PC-3 (cell line): ENCODE data around the gene IZUMO4. TPM values are rescaled to one million over a fixed set of nuclear protein-coding genes. Genes with fewer than 3 reads are reported as not detected.

Experiments
- ATAC-seq: fragments of 200-7000 bp; cut with Tn5 transposase; 2 replicates; pipeline ENCODE4 v1.9.1; 2020; ENCODE audit warnings: mild to moderate bottlenecking, moderate library complexity
- BruUV-seq: library from RNA; stranded (reverse); fragments of 400-500 nt; replicated peaks from 2 replicates; lab custom pipeline; 2021; lab: Mats Ljungman, UMichigan
- CTCF ChIA-PET: fragments of 300-600 bp; sonication (Branson Sonifier 250); formaldehyde crosslinking; loops from one replicate; lab custom pipeline; 2022; ENCODE audit warnings: antibody characterized with exemption; lab: Charles Lee
- POLR2A ChIA-PET: fragments of 300-600 bp; sonication (Branson Sonifier 250); formaldehyde crosslinking; loops from one replicate; lab custom pipeline; 2022; ENCODE audit warnings: antibody characterized with exemption; ENCODE audit not compliant: unreplicated experiment; lab: Charles Lee
- DNase-seq: peaks from one replicate; pipeline ENCODE4 v3.0.0-alpha.2; 2015
- H2AFZ ChIP-seq: fragments of 300-600 bp; sonication (generic); 2 replicates; pipeline ENCODE4 v1.6.0; 2016; ENCODE audit warnings: antibody characterized with exemption, low read length
- H3F3A ChIP-seq: fragments of 300-600 bp; sonication (generic); one replicate; pipeline ENCODE4 v1.6.0; 2017; ENCODE audit warnings: antibody characterized with exemption, low read length, control low read depth, mild to moderate bottlenecking; ENCODE audit not compliant: unreplicated experiment
- H3K27ac ChIP-seq: fragments of 300-600 bp; sonication (generic); 2 replicates; pipeline ENCODE4 v1.5.1; 2016; ENCODE audit warnings: mild to moderate bottlenecking, low read length
- H3K27me3 ChIP-seq: fragments of 300-600 bp; sonication (generic); 2 replicates; pipeline ENCODE4 v1.6.1; 2016; ENCODE audit warnings: low read length, mixed read lengths
- H3K36me3 ChIP-seq: fragments of 300-600 bp; sonication (generic); 2 replicates; pipeline ENCODE4 v1.6.1; 2016; ENCODE audit warnings: low read depth, mixed run types, low read length, mixed read lengths
- H3K4me1 ChIP-seq: fragments of 300-600 bp; sonication (generic); 2 replicates; pipeline ENCODE4 v1.5.1; 2016; ENCODE audit warnings: low read length; ENCODE audit not compliant: insufficient read depth
- H3K4me2 ChIP-seq: fragments of 300-600 bp; sonication (generic); 2 replicates; pipeline ENCODE4 v1.6.0; 2016; ENCODE audit warnings: low read length
- H3K4me3 ChIP-seq: fragments of 300-600 bp; sonication (generic); 2 replicates; pipeline ENCODE4 v1.5.1; 2016; ENCODE audit warnings: mild to moderate bottlenecking, low read length, mixed read lengths
- H3K79me2 ChIP-seq: fragments of 300-600 bp; sonication (generic); 2 replicates; pipeline ENCODE4 v1.6.1; 2017; ENCODE audit warnings: low read length, mixed read lengths
- H3K9ac ChIP-seq: fragments of 300-600 bp; sonication (generic); 2 replicates; pipeline ENCODE4 v1.6.0; 2016; ENCODE audit warnings: mild to moderate bottlenecking, low read length
- H3K9me2 ChIP-seq: fragments of 300-600 bp; sonication (generic); replicated peaks from 2 replicates; pipeline ENCODE4 v1.6.1; 2016; ENCODE audit warnings: mixed run types, low read length, mixed read lengths
- H3K9me3 ChIP-seq: fragments of 300-600 bp; sonication (generic); 2 replicates; pipeline ENCODE4 v1.6.1; 2016; ENCODE audit warnings: low read length, mixed read lengths
- H4K20me1 ChIP-seq: fragments of 300-600 bp; sonication (generic); 2 replicates; pipeline ENCODE4 v1.6.1; 2016; ENCODE audit warnings: low read length, mixed read lengths
- EZH2 ChIP-seq: fragments of 300-600 bp; sonication (generic); IDR thresholded peaks from one replicate; pipeline ENCODE4 v1.6.1; 2017; ENCODE audit warnings: antibody characterized with exemption, mild to moderate bottlenecking, low read length; ENCODE audit not compliant: unreplicated experiment
- EZH2phosphoT487 ChIP-seq: fragments of 300-600 bp; sonication (generic); IDR thresholded peaks from 2 replicates; pipeline ENCODE4 v1.6.1; 2018; ENCODE audit warnings: mild to moderate bottlenecking, antibody characterized with exemption, low read length, borderline replicate concordance
- intact Hi-C: fragments of 100-400 bp; cut with micrococcal nuclease; formaldehyde crosslinking; loops from 2 replicates; pipeline ENCODE4 v1.9.0; 2023
- total RNA-seq: library from RNA; depleted of rRNA; stranded (reverse); fragments of >200 nt; gene quantifications from 2 replicates; pipeline ENCODE4 v1.2.3, GENCODE V29; 2014; rRNA removed
- TF ChIP-seq, protein P1 (sequence below): fragments of 300-600 bp; sonication (generic); conservative IDR thresholded peaks from 2 replicates; pipeline ENCODE4 v1.5.1; 2017; ENCODE audit warnings: antibody characterized with exemption, low read depth, mild to moderate bottlenecking, low read length

Gene IZUMO4
- total RNA-seq, 1 experiment from 2014 or later, result 3.6 TPM

- no peak for DNase-seq
- TF ChIP-seq, protein P1, sequence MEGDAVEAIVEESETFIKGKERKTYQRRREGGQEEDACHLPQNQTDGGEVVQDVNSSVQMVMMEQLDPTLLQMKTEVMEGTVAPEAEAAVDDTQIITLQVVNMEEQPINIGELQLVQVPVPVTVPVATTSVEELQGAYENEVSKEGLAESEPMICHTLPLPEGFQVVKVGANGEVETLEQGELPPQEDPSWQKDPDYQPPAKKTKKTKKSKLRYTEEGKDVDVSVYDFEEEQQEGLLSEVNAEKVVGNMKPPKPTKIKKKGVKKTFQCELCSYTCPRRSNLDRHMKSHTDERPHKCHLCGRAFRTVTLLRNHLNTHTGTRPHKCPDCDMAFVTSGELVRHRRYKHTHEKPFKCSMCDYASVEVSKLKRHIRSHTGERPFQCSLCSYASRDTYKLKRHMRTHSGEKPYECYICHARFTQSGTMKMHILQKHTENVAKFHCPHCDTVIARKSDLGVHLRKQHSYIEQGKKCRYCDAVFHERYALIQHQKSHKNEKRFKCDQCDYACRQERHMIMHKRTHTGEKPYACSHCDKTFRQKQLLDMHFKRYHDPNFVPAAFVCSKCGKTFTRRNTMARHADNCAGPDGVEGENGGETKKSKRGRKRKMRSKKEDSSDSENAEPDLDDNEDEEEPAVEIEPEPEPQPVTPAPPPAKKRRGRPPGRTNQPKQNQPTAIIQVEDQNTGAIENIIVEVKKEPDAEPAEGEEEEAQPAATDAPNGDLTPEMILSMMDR, result no peak
- TF ChIP-seq EZH2phosphoT487 (no peak), EZH2 (no peak)
- H3K4me3 ChIP-seq, result no peak overlapping the region
- ATAC-seq, result no peak
- H3K36me3 ChIP-seq, result no peaks in the 10 kb centered on the region
- peaks cover 76% of the 10 kb centered on the region for H3K79me2 ChIP-seq
- no peak overlapping the region for H3K9ac ChIP-seq
- H2AFZ ChIP-seq, result no peak overlapping the region
- H3K27me3 ChIP-seq, result no peaks in the 10 kb centered on the region
- H3K4me1 ChIP-seq, result peaks cover 13% of the 10 kb centered on the region
- intact Hi-C loops, result no loop called here
- ChIA-PET CTCF (no interaction called here), POLR2A (no interaction called here)
- H3K4me2 ChIP-seq, result peak overlapping the region; percentile 28; the same call in 1 of the 2 replicates
- no peaks in the 10 kb centered on the region for H3K9me3 ChIP-seq
- no peaks in the 10 kb centered on the region for H3F3A ChIP-seq
- H4K20me1 ChIP-seq, result 0 out of 2 replicates have a peak, but pooled peaks cover 4% of the 10 kb centered on the region
- H3K9me2 ChIP-seq, result no peaks in the 10 kb centered on the region
- no peak overlapping the region for H3K27ac ChIP-seq
- no TSS peak for BruUV-seq
Measured at GRCh38 chr19:2148482-2149135, 51.9 kb downstream of the IZUMO4 start.

Other genes with a start within 250 kb of the IZUMO4 start
- gene REXO1, start 248.4 kb upstream of the IZUMO4 start, total RNA-seq, result 21.4 and 24.3 TPM in 2 replicates
- gene KLF16, start 233.3 kb upstream of the IZUMO4 start, total RNA-seq, result 15.1 and 20.9 TPM in 2 replicates
- gene ABHD17A, start 211.4 kb upstream of the IZUMO4 start, total RNA-seq, result 101 and 102 TPM in 2 replicates
- gene ADAT3, start 191.5 kb upstream of the IZUMO4 start, total RNA-seq, result 8.4 and 10.3 TPM in 2 replicates
- gene SCAMP4, start 191.5 kb upstream of the IZUMO4 start, total RNA-seq, result 61.5 and 73.7 TPM in 2 replicates
- 83.6 and 106 TPM in 2 replicates for gene CSNK1G2, start 155.7 kb upstream of the IZUMO4 start, total RNA-seq
- gene BTBD2, start 81.2 kb upstream of the IZUMO4 start, total RNA-seq, result 72.0 and 94.0 TPM in 2 replicates
- 95.4 and 96.8 TPM in 2 replicates for gene MKNK2, start 45.7 kb upstream of the IZUMO4 start, total RNA-seq
- 15.1 and 24.8 TPM in 2 replicates for gene MOB3A, start 589 bp upstream of the IZUMO4 start, total RNA-seq
- gene AP3D1, start 54.7 kb downstream of the IZUMO4 start, total RNA-seq, result 103 and 142 TPM in 2 replicates
- gene DOT1L, start 67.0 kb downstream of the IZUMO4 start, total RNA-seq, result 11.4 and 19.7 TPM in 2 replicates
- 94.8 and 108 TPM in 2 replicates for gene PLEKHJ1, start 139.4 kb downstream of the IZUMO4 start, total RNA-seq
- gene SF3A2, start 139.9 kb downstream of the IZUMO4 start, total RNA-seq, result 33.8 and 55.5 TPM in 2 replicates
- 6.0 and 7.7 TPM in 2 replicates for gene AMH, start 152.4 kb downstream of the IZUMO4 start, total RNA-seq
- not detected in 2 replicates for gene JSRP1, start 159.5 kb downstream of the IZUMO4 start, total RNA-seq
- not detected in 2 replicates for gene PEAK3, start 185.3 kb downstream of the IZUMO4 start, total RNA-seq
- gene LINGO3, start 211.2 kb downstream of the IZUMO4 start, total RNA-seq, result 0.58 TPM in 1 of 2 replicates, not detected in the other
- gene LSM7, start 231.7 kb downstream of the IZUMO4 start, total RNA-seq, result 204 and 282 TPM in 2 replicates
- 28.6 and 32.2 TPM in 2 replicates for gene SPPL2B, start 231.8 kb downstream of the IZUMO4 start, total RNA-seq